ENCODE data around the gene AFF3. TPM values are rescaled to one million over a fixed set of nuclear protein-coding genes. Genes with fewer than 3 reads are reported as not detected.

AFF3 gene
- total and polyA plus RNA-seq, 2 experiments from 2014 or later, result 7.3 to 7.8 TPM

- no peak overlapping the region for H2AFZ ChIP-seq
- no peak overlapping the region for H3K27ac ChIP-seq
- H3K36me3 ChIP-seq (replicated peaks; ENCODE audit: insufficient read depth, low read depth), result no peaks in the 10 kb centered on the region
- no peaks in the 10 kb centered on the region for H3K9me2 ChIP-seq (replicated peaks; ENCODE audit: insufficient read depth)
- H4K20me1 ChIP-seq (ENCODE audit: insufficient read depth, poor library complexity, severe bottlenecking), result no peaks in the 10 kb centered on the region
- no peaks in the 10 kb centered on the region for H3K79me2 ChIP-seq
- DNase-seq (ENCODE audit: low spot score), result no peak
- WGBS (ENCODE audit: low lambda C conversion rate, missing lambda C conversion rate), result 80% methylated on average over 5 of the region's 5 CpGs
- H3K4me3 ChIP-seq, result no peak overlapping the region
- H3K9me3 ChIP-seq (ENCODE audit: low read depth), result no peaks in the 10 kb centered on the region
- no peak overlapping the region for H3K4me2 ChIP-seq
- H3K27me3 ChIP-seq, result peaks cover 5% of the 10 kb centered on the region
- no peaks in the 10 kb centered on the region for H3K4me1 ChIP-seq (ENCODE audit: insufficient read depth)
- TF ChIP-seq CTCF (IDR thresholded peaks at IDR 0.05; ENCODE audit: poor library complexity) (no peak), EZH2phosphoT487 (IDR thresholded peaks at IDR 0.05; ENCODE audit: low read depth, severe bottlenecking, unreplicated experiment) (no peak), EZH2 (IDR thresholded peaks at IDR 0.05; ENCODE audit: borderline replicate concordance) (no peak)
Measured at GRCh38 chr2:100137318-100137717, 5.1 kb downstream of the AFF3 start.

- no peaks in the 10 kb centered on the region for H4K20me1 ChIP-seq (ENCODE audit: insufficient read depth, poor library complexity, severe bottlenecking)
- H3K9me3 ChIP-seq (ENCODE audit: low read depth), result no peaks in the 10 kb centered on the region
- H3K4me1 ChIP-seq (ENCODE audit: insufficient read depth), result no peaks in the 10 kb centered on the region
- no peak for TF ChIP-seq EZH2 (IDR thresholded peaks at IDR 0.05; ENCODE audit: borderline replicate concordance)
- TF ChIP-seq EZH2phosphoT487 (IDR thresholded peaks at IDR 0.05; ENCODE audit: low read depth, severe bottlenecking, unreplicated experiment), result no peak
- no peak for TF ChIP-seq CTCF (IDR thresholded peaks at IDR 0.05; ENCODE audit: poor library complexity)
- no peak overlapping the region for H3K4me2 ChIP-seq
- WGBS (ENCODE audit: low lambda C conversion rate, missing lambda C conversion rate), result 95% methylated on average over 4 of the region's 4 CpGs
- H3K9me2 ChIP-seq (replicated peaks; ENCODE audit: insufficient read depth), result no peaks in the 10 kb centered on the region
- no peak for DNase-seq (ENCODE audit: low spot score)
- no peaks in the 10 kb centered on the region for H3K79me2 ChIP-seq
- H3K27ac ChIP-seq, result no peak overlapping the region
- no peak overlapping the region for H2AFZ ChIP-seq
- no peak overlapping the region for H3K4me3 ChIP-seq
- H3K36me3 ChIP-seq (replicated peaks; ENCODE audit: insufficient read depth, low read depth), result no peaks in the 10 kb centered on the region
- H3K27me3 ChIP-seq, result peaks cover 5% of the 10 kb centered on the region
Measured at GRCh38 chr2:100136310-100136709, 6.1 kb downstream of the AFF3 start.

GRCh38 chr2:100135415-100135814 lies 7.0 kb downstream of the AFF3 start:
- no peaks in the 10 kb centered on the region for H3K9me2 ChIP-seq (replicated peaks; ENCODE audit: insufficient read depth)
- WGBS (ENCODE audit: low lambda C conversion rate, missing lambda C conversion rate), result 95% methylated on average over 5 of the region's 5 CpGs
- no peak for TF ChIP-seq EZH2phosphoT487 (IDR thresholded peaks at IDR 0.05; ENCODE audit: low read depth, severe bottlenecking, unreplicated experiment)
- no peak for TF ChIP-seq CTCF (IDR thresholded peaks at IDR 0.05; ENCODE audit: poor library complexity)
- no peak for TF ChIP-seq EZH2 (IDR thresholded peaks at IDR 0.05; ENCODE audit: borderline replicate concordance)
- H3K79me2 ChIP-seq, result no peaks in the 10 kb centered on the region
- H2AFZ ChIP-seq, result no peak overlapping the region
- no peak overlapping the region for H3K4me2 ChIP-seq
- DNase-seq (ENCODE audit: low spot score), result no peak
- H3K27ac ChIP-seq, result no peak overlapping the region
- H4K20me1 ChIP-seq (ENCODE audit: insufficient read depth, poor library complexity, severe bottlenecking), result no peaks in the 10 kb centered on the region
- no peak overlapping the region for H3K4me3 ChIP-seq
- no peaks in the 10 kb centered on the region for H3K36me3 ChIP-seq (replicated peaks; ENCODE audit: insufficient read depth, low read depth)
- H3K9me3 ChIP-seq (ENCODE audit: low read depth), result no peaks in the 10 kb centered on the region
- H3K4me1 ChIP-seq (ENCODE audit: insufficient read depth), result no peaks in the 10 kb centered on the region
- peaks cover 5% of the 10 kb centered on the region for H3K27me3 ChIP-seq

Measured in hepatocyte (in vitro differentiated cells).